B cell (primary cell): Measurements from ENCODE around the gene DDRGK1. TPM values are rescaled to one million over a fixed set of nuclear protein-coding genes. Genes with fewer than 3 reads are reported as not detected.
A peak's percentile ranks its signal among the peaks of the same experiment; 100 is the strongest.

Source experiments
- ATAC-seq: fragments of 200-7000 bp; cut with Tn5 transposase; one replicate; pipeline ENCODE4 v1.10.0; 2021; ENCODE audit warnings: low read depth, mild to moderate bottlenecking, moderate number of reproducible peaks, moderate library complexity
- CTCF ChIA-PET: fragments of 350-600 bp; sonication (Branson Sonifier 250); formaldehyde crosslinking; loops from one replicate; lab custom pipeline; 2021; ENCODE audit warnings: antibody characterized with exemption, inconsistent platforms; lab: Charles Lee
- POLR2A ChIA-PET: fragments of 350-600 bp; sonication (Branson Sonifier 250); formaldehyde crosslinking; loops from one replicate; lab custom pipeline; 2021; ENCODE audit warnings: antibody characterized with exemption; lab: Charles Lee
- DNase-seq: peaks from one replicate; pipeline ENCODE4 v3.0.0; 2013
- H2AFZ ChIP-seq: 2 replicates; pipeline ENCODE4 v1.6.1; 2012; ENCODE audit warnings: mild to moderate bottlenecking, low read depth, low read length; ENCODE audit not compliant: insufficient read depth, poor library complexity, severe bottlenecking
- H3K27ac ChIP-seq, 2 donors: 1 replicate in 1 of 2; 2 replicates in 1 of 2; pipeline ENCODE4 v1.5.1; 2012 to 2013; ENCODE audit warnings: low read length in 2 of 2, mild to moderate bottlenecking in 2 of 2, moderate library complexity in 1 of 2
- H3K27me3 ChIP-seq, 4 experiments: fragments of 200-600 bp in 1 of 4; sonication (generic) in 1 of 4; replicated peaks in 1 of 4; 1 replicate in 2 of 4; 2 replicates in 2 of 4; pipeline versions ENCODE4 v1.6.1 to v1.7.0; 2013 to 2016; ENCODE audit warnings: low read length in 3 of 4, mild to moderate bottlenecking in 2 of 4, mixed read lengths in 1 of 4, moderate library complexity in 1 of 4; ENCODE audit not compliant: insufficient read depth in 4 of 4, control insufficient read depth in 3 of 4; ENCODE audit errors: control extremely low read depth in 1 of 4
- H3K36me3 ChIP-seq, 2 experiments: replicated peaks in 1 of 2; 1 replicate in 1 of 2; 2 replicates in 1 of 2; pipeline versions ENCODE4 v1.6.1 to v1.7.1; 2013; ENCODE audit warnings: low read length in 1 of 2; ENCODE audit not compliant: insufficient read depth in 2 of 2, control insufficient read depth in 1 of 2; ENCODE audit errors: control extremely low read depth in 1 of 2, extremely low read depth in 1 of 2
- H3K4me1 ChIP-seq, 2 donors: fragments of 200-600 bp in 1 of 2; sonication (generic) in 1 of 2; 1 replicate in 1 of 2; 2 replicates in 1 of 2; pipeline versions ENCODE4 v1.5.1 to v1.6.1; 2013 to 2017; ENCODE audit warnings: low read length in 2 of 2; ENCODE audit not compliant: control insufficient read depth in 2 of 2, insufficient read depth in 2 of 2
- H3K4me2 ChIP-seq: replicated peaks from 2 replicates; pipeline ENCODE3; 2012; ENCODE audit warnings: mild to moderate bottlenecking, low read depth, low read length; ENCODE audit not compliant: poor library complexity, severe bottlenecking
- H3K4me3 ChIP-seq, 5 experiments: fragments of 200-600 bp in 1 of 5; sonication (generic) in 1 of 5; 1 replicate in 3 of 5; 2 replicates in 2 of 5; pipeline versions ENCODE4 v1.5.1 to v1.7.0; 2011 to 2016; ENCODE audit warnings: low read length in 4 of 5, mild to moderate bottlenecking in 4 of 5, low read depth in 2 of 5, control low read depth in 1 of 5, moderate library complexity in 1 of 5; ENCODE audit not compliant: insufficient read depth in 1 of 5; ENCODE audit errors: control extremely low read depth in 1 of 5, extremely low read depth in 1 of 5
- H3K79me2 ChIP-seq: fragments of 200-600 bp; sonication (generic); one replicate; pipeline ENCODE4 v1.6.0; 2016; ENCODE audit warnings: low read length; ENCODE audit not compliant: control insufficient read depth, insufficient read depth
- H3K9ac ChIP-seq: fragments of 200-600 bp; sonication (generic); 2 replicates; pipeline ENCODE4 v1.6.1; 2017; ENCODE audit warnings: mild to moderate bottlenecking, low read length, moderate library complexity
- H3K9me3 ChIP-seq, 3 donors: one replicate each; pipeline versions ENCODE4 v1.6.1 to v1.7.1; 2013; ENCODE audit warnings: low read length in 2 of 3; ENCODE audit not compliant: control insufficient read depth in 2 of 3, insufficient read depth in 1 of 3; ENCODE audit errors: control extremely low read depth in 1 of 3
- H4K20me1 ChIP-seq: 2 replicates; pipeline ENCODE4 v1.6.0; 2012; ENCODE audit warnings: mild to moderate bottlenecking, low read length; ENCODE audit not compliant: insufficient read depth, control insufficient read depth, poor library complexity, severe bottlenecking
- H3K27ac Mint-ChIP-seq: one replicate; pipeline ENCODE4 v1.8.0; 2021; ENCODE audit warnings: mixed read lengths
- H3K27me3 Mint-ChIP-seq: one replicate; pipeline ENCODE4 v1.8.0; 2021; ENCODE audit warnings: mixed read lengths
- H3K4me1 Mint-ChIP-seq: one replicate; pipeline ENCODE4 v1.8.0; 2021; ENCODE audit warnings: mixed read lengths
- H3K4me3 Mint-ChIP-seq: one replicate; pipeline ENCODE4 v1.8.0; 2021; ENCODE audit warnings: mixed read lengths
- H3K9me3 Mint-ChIP-seq: one replicate; pipeline ENCODE4 v1.8.0; 2022; ENCODE audit warnings: mixed read lengths; ENCODE audit not compliant: insufficient read depth
- CTCF ChIP-seq: fragments of 200-600 bp; IDR thresholded peaks from one replicate; pipeline ENCODE4 v1.8.0; 2022; ENCODE audit warnings: antibody characterized with exemption, mild to moderate bottlenecking
- EZH2 ChIP-seq: IDR thresholded peaks from 2 replicates; pipeline ENCODE4 v1.6.1; 2012; ENCODE audit warnings: borderline replicate concordance, low read depth, mild to moderate bottlenecking, moderate library complexity, low read length; ENCODE audit not compliant: insufficient read depth, poor library complexity, severe bottlenecking
- WGBS: methylation state at CpG from one replicate; pipeline ENCODE4 v1.1.5; 2013; ENCODE audit warnings: missing lambda C conversion rate; ENCODE audit not compliant: insufficient coverage; 5-methylcytosine and 5-hydroxymethylcytosine counted together
- intact Hi-C: fragments of 100-400 bp; cut with micrococcal nuclease; formaldehyde crosslinking; loops from one replicate; pipeline ENCODE4 v1.10.0; 2022
- polyA plus RNA-seq: library from polyadenylated mRNA; depleted of rRNA; stranded (reverse); fragments of >200 nt; gene quantifications from 2 replicates; pipeline ENCODE4 v1.2.3, GENCODE V29; 2012
- total RNA-seq, 2 donors: library from RNA; stranded (reverse); fragments of 120-200 nt in 1 of 2; gene quantifications; 1 replicate in 1 of 2; 2 replicates in 1 of 2; pipeline versions ENCODE4 v1.2.3 to v1.2.4, GENCODE V29; 2013 to 2022

The DDRGK1 gene
- total and polyA plus RNA-seq, 2 donors (not counting 1 experiment from before 2014, with no cell fraction given), result 35.6 to 51.9 TPM

GRCh38 chr20:3237011-3237957 is 32.8 kb upstream of the DDRGK1 start:
- Mint-ChIP-seq H3K27me3 (peaks cover 44% of the 10 kb centered on the region), H3K4me1 (peaks cover 19% of the 10 kb centered on the region), H3K27ac (no peak overlapping the region), H3K9me3 (no peaks in the 10 kb centered on the region), H3K4me3 (peak overlapping the region; percentile 83)
- Histone ChIP-seq H2AFZ (peak overlapping the region; percentile 79), H3K9ac (no peak overlapping the region), H3K36me3 (no peaks in the 10 kb centered on the region), H3K4me1 (peaks cover 18 to 22% of the 10 kb centered on the region in 2 donors), H3K9me3 (peaks cover 0 to 19% (median 0%) of the 10 kb centered on the region in 3 donors), H4K20me1 (no peaks in the 10 kb centered on the region), H3K27me3 (peaks cover 0 to 72% (median 23%) of the 10 kb centered on the region in 4 experiments), H3K4me2 (peak overlapping the region; percentile 82), H3K4me3 (peak overlapping the region in 2 of 5 experiments; percentile 57 to 64), H3K27ac (no peak overlapping the region), H3K79me2 (no peaks in the 10 kb centered on the region)
- TF ChIP-seq CTCF (no peak), EZH2 (no peak)
- ChIA-PET POLR2A (no interaction called here), CTCF (no interaction called here)
- ATAC-seq (no peak), DNase-seq (no peak)
- WGBS, result 72% methylated on average over 22 of the region's 25 CpGs
- intact Hi-C loops, result no loop called here
